ENCODE results near the gene REEP1.
"Not testable (repeated sequence)": the region's sequence is repeated elsewhere in the genome, so short reads cannot be mapped to it uniquely, and the experiment has no call there.

Gene REEP1

GRCh38 chr2:86352137-86352726, 14.8 kb upstream of the REEP1 start:
- no peak overlapping the region for H3K4me3 ChIP-seq (replicated peaks in 1 of 2; ENCODE audit: low read depth in 2 of 2, low read length in 2 of 2)
- no peak for DNase-seq (ENCODE audit: low read depth in 2 of 2)
- no peak for TF ChIP-seq CTCF (IDR thresholded peaks at IDR 0.05; ENCODE audit: low read depth, low read length)

DNA sequence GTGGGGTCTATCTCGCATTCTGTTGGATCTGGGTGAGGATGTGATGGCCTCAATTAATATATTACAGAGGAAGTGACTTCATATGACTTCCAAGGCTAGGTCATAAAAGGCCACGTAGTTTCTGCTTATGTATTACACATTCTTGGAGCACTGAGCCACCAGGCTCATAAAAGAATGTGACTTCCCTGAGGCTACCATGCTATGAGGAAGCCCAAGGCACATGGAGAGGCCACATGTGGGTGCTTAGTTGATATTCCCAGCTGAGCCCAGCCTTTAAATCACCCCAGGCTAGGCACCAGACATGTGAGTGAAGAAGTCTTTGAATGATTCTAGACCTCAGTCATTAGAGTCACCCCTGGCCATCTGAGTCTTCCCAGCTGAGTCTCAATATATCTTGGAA, 13.3 kb upstream of the REEP1 start:
- no peak for TF ChIP-seq CTCF (IDR thresholded peaks at IDR 0.05; ENCODE audit: low read depth, low read length)
- H3K4me3 ChIP-seq (replicated peaks in 1 of 2; ENCODE audit: low read depth in 2 of 2, low read length in 2 of 2) = no peak overlapping the region
- no peak for DNase-seq (ENCODE audit: low read depth in 2 of 2)

- no peak overlapping the region for H3K4me3 ChIP-seq (replicated peaks in 1 of 2; ENCODE audit: low read depth in 2 of 2, low read length in 2 of 2)
- TF ChIP-seq CTCF (IDR thresholded peaks at IDR 0.05; ENCODE audit: low read depth, low read length) = no peak
- DNase-seq (ENCODE audit: low read depth in 2 of 2) = no peak
Measured at GRCh38 chr2:86347401-86347800, 10.0 kb upstream of the REEP1 start.

GRCh38 chr2:86345783-86346370, 8.5 kb upstream of the REEP1 start:
- not testable (repeated sequence) for DNase-seq (ENCODE audit: low read depth in 2 of 2); H3K4me3 ChIP-seq (replicated peaks in 1 of 2; ENCODE audit: low read depth in 2 of 2, low read length in 2 of 2)

- DNase-seq (ENCODE audit: low read depth in 2 of 2) = no peak
- no peak overlapping the region for H3K4me3 ChIP-seq (replicated peaks in 1 of 2; ENCODE audit: low read depth in 2 of 2, low read length in 2 of 2)
- TF ChIP-seq CTCF (IDR thresholded peaks at IDR 0.05; ENCODE audit: low read depth, low read length) = no peak
Measured at GRCh38 chr2:86344404-86344803, 7.0 kb upstream of the REEP1 start.

- TF ChIP-seq CTCF (IDR thresholded peaks at IDR 0.05; ENCODE audit: low read depth, low read length) = no peak
- no peak for DNase-seq (ENCODE audit: low read depth in 2 of 2)
- no peak overlapping the region for H3K4me3 ChIP-seq (replicated peaks in 1 of 2; ENCODE audit: low read depth in 2 of 2, low read length in 2 of 2)
Measured at GRCh38 chr2:86342488-86342887, 5.1 kb upstream of the REEP1 start.

GRCh38 chr2:86341470-86341869, 4.0 kb upstream of the REEP1 start:
- DNase-seq (ENCODE audit: low read depth in 2 of 2) = no peak

More at GRCh38 chr2:86341470-86341869, 4.0 kb upstream of the REEP1 start:
- H3K4me3 ChIP-seq (replicated peaks in 1 of 2; ENCODE audit: low read depth in 2 of 2, low read length in 2 of 2) = no peak overlapping the region
- TF ChIP-seq CTCF (IDR thresholded peaks at IDR 0.05; ENCODE audit: low read depth, low read length) = no peak
